GM23248 (cell line): ENCODE results near the gene LRRC4B.

Source experiments
- EZH2 ChIP-seq: fragments of 200-600 bp; sonication (generic); IDR thresholded peaks from 2 replicates; pipeline ENCODE4 v1.6.1; 2018; ENCODE audit warnings: antibody characterized with exemption, mild to moderate bottlenecking; ENCODE audit not compliant: insufficient read depth, poor library complexity, severe bottlenecking
- EZH2phosphoT487 ChIP-seq: fragments of 200-600 bp; sonication (generic); IDR thresholded peaks from 2 replicates; pipeline ENCODE4 v1.6.1; 2018; ENCODE audit warnings: antibody characterized with exemption, moderate library complexity, mild to moderate bottlenecking, low read depth; ENCODE audit not compliant: insufficient read depth

- TF ChIP-seq EZH2 (no peak), EZH2phosphoT487 (no peak)
Observed at GRCh38 chr19:50537769-50538230, 30.4 kb downstream of the LRRC4B start.
